GM12874 (cell line): ENCODE results near the gene PITPNB.

Source experiments
- TF ChIP-seq, protein P1 (sequence below): IDR thresholded peaks from 2 replicates; pipeline ENCODE4 v1.5.1; 2011; ENCODE audit warnings: low read depth, mild to moderate bottlenecking, control low read depth, low read length, moderate library complexity; ENCODE audit not compliant: insufficient read depth

PITPNB gene

DNA sequence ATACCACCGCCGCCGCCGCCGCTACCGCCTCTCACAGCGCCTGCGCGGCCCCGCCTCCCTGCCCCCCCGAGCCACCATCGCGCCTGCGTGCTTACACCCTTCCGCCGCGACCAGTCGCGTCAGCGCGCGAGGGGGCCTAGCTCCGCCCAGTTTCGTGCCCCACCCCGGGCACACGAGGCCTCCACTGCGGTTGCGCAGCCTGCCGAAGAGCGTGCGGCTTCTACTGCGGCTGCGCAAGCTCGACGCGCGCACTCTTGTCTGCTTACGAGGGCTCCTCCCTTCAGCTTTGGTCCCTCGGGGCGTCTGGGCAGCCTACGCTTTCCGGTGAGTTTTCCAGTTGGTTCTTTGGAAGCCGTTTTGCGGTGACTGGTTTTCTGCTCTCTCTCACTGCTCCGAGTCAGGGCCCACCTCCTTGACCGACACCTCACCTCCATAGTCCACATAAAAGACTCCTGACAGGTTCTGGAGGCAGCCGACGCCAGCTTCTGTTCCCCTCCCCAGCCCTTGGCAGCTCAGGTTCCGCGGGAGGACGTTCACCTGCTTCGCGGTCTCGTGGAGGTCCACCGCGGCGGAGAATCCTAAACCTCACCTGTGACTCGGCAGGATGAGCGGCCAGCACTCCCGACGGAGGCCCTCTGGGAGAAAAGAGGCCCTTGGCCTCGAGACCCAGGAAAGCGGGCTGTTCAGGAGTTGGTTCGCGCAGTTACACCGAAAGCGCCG is at the start of gene PITPNB:
Gene PITPNB, minus strand, starts transcription at position 35 of the 720 bp plus-strand sequence. CDS start 65 bp downstream, outside the sequence.
- TF ChIP-seq, protein P1, sequence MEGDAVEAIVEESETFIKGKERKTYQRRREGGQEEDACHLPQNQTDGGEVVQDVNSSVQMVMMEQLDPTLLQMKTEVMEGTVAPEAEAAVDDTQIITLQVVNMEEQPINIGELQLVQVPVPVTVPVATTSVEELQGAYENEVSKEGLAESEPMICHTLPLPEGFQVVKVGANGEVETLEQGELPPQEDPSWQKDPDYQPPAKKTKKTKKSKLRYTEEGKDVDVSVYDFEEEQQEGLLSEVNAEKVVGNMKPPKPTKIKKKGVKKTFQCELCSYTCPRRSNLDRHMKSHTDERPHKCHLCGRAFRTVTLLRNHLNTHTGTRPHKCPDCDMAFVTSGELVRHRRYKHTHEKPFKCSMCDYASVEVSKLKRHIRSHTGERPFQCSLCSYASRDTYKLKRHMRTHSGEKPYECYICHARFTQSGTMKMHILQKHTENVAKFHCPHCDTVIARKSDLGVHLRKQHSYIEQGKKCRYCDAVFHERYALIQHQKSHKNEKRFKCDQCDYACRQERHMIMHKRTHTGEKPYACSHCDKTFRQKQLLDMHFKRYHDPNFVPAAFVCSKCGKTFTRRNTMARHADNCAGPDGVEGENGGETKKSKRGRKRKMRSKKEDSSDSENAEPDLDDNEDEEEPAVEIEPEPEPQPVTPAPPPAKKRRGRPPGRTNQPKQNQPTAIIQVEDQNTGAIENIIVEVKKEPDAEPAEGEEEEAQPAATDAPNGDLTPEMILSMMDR, result no peak

DNA sequence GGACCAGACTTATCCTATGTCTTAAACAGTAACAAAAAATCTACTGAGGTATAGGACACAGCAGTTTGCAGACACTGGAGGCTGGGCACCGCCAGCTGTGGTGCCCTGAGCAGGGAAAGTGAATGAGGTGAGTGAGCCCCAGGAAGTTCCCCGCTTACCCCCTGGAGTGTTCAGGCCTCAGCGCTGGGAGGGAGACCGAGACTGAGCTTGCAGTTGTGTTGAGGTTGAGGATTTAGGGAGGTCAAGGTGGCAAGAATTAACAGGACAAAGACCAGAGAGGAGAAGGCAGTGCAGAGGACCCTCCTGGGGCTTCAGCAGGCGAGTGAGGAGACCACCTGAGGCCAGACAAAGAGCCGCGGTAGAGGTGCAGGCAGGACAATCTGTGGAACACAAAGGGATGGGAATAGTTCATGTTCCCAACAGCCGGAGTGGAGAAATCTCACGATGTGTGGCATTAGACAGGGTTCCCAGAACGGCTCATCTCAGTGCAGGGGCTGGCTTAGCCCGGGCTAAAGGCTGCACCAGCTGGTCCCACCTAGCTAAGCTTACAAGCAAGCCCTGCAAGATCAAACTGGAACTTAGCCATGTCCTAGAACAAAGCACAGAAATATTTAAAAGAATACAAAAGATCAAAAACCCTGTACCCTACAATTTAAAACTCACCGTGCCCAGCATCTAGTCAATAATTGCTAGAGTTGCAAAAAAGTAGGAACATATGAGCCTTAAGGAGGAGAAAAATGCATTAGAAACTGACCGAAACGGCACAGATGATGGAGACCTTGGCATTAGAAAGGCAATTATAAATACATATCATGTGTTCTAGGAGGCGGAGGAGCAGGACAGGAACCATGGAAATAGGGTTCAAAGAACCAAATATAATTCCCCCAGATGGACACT is 47.4 kb upstream of the PITPNB start:
- TF ChIP-seq, protein P1, result no peak

DNA sequence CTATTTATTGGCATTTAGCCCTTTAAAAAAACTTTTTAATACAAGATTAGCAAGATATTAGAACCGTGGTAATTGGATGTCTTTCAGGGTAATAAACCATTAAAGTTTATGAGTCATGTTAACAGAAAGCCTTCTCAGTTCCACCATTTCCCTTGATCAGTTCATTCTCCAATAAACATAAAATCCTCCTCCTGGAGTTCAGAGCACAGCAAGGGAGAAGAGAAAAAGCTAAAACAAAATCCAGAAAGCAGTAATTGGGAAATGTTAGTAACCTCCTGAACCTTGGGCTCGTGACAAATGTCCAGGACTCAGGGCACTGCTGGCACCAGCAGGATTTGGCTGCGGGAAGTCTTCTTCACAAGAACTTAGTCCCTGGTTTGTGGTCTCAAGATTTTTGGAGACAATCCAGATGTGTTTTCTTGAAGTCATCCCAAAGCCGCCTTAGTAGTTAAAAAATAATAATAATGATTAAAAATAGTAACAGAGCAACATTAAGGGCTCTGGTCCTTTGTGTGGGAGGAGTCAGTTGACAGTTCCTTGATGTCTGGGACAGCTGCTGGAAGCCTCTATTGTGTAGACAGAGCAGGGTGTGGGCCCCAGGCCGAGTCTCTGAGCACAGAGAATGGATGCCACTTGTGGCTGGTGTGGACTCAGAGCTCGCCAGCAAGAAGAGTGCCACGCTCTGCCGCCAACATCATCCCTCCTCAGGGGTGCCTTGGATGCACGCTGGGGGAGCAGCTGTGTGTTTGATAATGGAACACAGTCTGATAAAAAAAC is 43.4 kb upstream of the PITPNB start:
- TF ChIP-seq, protein P1, result no peak

DNA sequence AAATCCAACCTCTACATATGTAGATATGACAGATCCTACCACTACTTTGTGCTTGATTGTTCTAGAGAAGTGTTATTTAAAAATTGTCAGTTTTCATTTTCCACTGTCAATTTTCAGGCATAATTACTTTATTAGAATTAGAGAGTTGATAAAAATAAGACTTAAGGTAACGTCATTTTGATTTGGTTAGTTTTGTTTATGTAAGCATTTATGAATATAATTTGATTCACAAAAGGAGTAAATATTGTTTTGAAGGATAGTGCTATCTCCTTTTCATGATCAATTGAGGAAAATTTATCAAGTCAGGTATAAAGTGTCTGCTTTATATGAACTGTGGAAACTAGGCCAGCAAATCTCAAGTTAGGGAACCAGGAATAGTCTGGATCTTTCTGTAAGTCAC is 42.6 kb upstream of the PITPNB start:
- TF ChIP-seq, protein P1, result no peak

DNA sequence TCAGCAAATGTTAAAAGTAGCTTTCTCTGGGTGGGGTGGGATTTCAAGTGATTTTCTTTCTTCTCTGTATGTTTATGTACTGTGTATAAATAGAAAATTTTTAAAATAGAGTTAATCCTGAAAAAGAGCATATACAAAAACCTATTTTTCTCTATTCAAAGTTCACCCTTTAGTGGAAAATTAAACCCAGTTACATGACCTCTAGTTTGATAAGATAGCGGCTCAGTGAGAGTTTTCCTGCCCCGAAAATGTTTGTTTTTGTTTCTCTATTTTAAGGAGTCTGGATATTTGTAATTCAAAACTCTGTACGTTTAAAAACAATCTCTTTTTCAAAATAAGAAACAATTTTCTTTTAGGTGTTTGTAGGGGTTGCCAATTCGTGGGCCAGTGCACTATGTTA is 42.1 kb upstream of the PITPNB start:
- TF ChIP-seq, protein P1, result no peak

DNA sequence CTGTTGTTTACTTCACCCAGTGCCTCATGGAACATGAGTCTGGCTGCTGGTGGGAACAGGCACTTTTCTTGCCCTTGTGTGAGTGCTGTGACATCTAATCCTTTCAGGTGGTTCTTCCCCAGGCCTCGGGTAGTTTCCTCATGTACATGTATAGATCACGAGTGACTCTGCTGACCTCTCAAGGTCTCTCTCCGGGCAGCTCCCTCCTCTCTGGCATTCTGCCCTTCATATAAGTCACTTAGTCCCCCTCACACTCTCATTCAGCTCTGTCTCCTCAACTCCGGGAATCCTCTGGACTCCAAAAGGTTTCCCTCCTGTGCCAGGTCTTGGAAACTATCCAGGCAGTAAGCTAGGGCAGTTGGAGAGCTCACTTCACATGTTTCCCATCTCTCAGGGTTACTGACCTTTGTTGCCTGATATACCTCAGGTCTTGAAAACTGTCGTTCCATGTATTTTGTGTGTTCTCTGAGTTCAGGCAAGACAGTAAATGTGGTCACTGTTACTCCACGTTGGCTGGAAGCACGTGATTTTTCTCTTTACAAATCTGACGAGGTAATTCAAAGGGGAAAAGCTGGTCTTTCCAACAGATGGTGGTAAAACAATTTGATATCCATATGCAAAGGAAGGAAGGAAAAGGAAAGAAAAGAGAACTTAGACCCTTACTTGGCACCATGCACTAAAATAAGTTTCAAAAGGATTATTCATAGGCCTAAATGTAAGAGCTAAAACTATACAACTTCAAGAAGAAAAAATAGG is 40.5 kb upstream of the PITPNB start:
- TF ChIP-seq, protein P1, result no peak
